Endothelial cell of umbilical vein (primary cell): ENCODE results near the gene MAP3K14. TPM values are rescaled to one million over a fixed set of nuclear protein-coding genes. Genes with fewer than 3 reads are reported as not detected.
A peak's percentile ranks its signal among the peaks of the same experiment; 100 is the strongest.

ENCODE experiments used
- BruUV-seq: library from RNA; stranded (reverse); fragments of 400-500 nt; replicated peaks from 2 replicates; lab custom pipeline; 2021; lab: Mats Ljungman, UMichigan
- CTCF ChIA-PET: fragments of 300-600, 350-600 bp; sonication (Branson Sonifier 250); formaldehyde crosslinking; loops from one replicate; lab custom pipeline; 2021; ENCODE audit warnings: antibody characterized with exemption, inconsistent platforms; lab: Charles Lee
- POLR2A ChIA-PET: fragments of 300-600, 350-600 bp; sonication (Branson Sonifier 250); formaldehyde crosslinking; loops from one replicate; lab custom pipeline; 2021; ENCODE audit warnings: antibody characterized with exemption, inconsistent platforms; lab: Charles Lee
- DNase-seq: peaks from one replicate; pipeline ENCODE4 v3.0.0-alpha.2; 2011; ENCODE audit warnings: low read depth, low spot score
- FAIRE-seq: peaks from 2 replicates; lab custom pipeline; 2011; peaks lifted over from hg19 to GRCh38; lab: Jason Lieb, UNC
- H2AFZ ChIP-seq: 2 replicates; pipeline ENCODE4 v1.6.0; 2012; ENCODE audit warnings: low read depth, low read length, control low read depth, inconsistent platforms
- H3K27ac ChIP-seq: 2 replicates; pipeline ENCODE4 v1.5.1; 2011; ENCODE audit warnings: low read depth, mild to moderate bottlenecking, control low read depth, low read length, moderate library complexity; ENCODE audit not compliant: insufficient read depth
- H3K27me3 ChIP-seq, 2 experiments: 2 replicates each; pipeline versions ENCODE4 v1.6.0 to v1.6.1; 2011; ENCODE audit warnings: low read length in 2 of 2, mixed read lengths in 1 of 2; ENCODE audit not compliant: control insufficient read depth in 2 of 2, insufficient read depth in 2 of 2
- H3K36me3 ChIP-seq, 2 experiments: 2 replicates in 1 of 2; 3 replicates in 1 of 2; pipeline ENCODE4 v1.5.1; 2011; ENCODE audit warnings: low read length in 2 of 2, mild to moderate bottlenecking in 1 of 2, moderate library complexity in 1 of 2; ENCODE audit not compliant: control insufficient read depth in 2 of 2, insufficient read depth in 2 of 2; ENCODE audit errors: extremely low read depth in 1 of 2
- H3K4me1 ChIP-seq: 3 replicates; pipeline ENCODE4 v1.5.1; 2011; ENCODE audit warnings: mild to moderate bottlenecking, low read length; ENCODE audit not compliant: control insufficient read depth, insufficient read depth; ENCODE audit errors: extremely low read depth
- H3K4me2 ChIP-seq: 2 replicates; pipeline ENCODE4 v1.6.1; 2011; ENCODE audit warnings: low read length, control low read depth, mixed read lengths; ENCODE audit not compliant: insufficient read depth
- H3K4me3 ChIP-seq, 3 experiments: fragments of 200-600 bp in 1 of 3; sonication (generic), shearing (Covaris generic) in 1 of 3; replicated peaks in 1 of 3; 2 replicates each; pipeline ENCODE4 v1.5.1; 2011 to 2016; ENCODE audit warnings: control low read depth in 3 of 3, low read length in 3 of 3, mild to moderate bottlenecking in 2 of 3, inconsistent platforms in 1 of 3, low read depth in 1 of 3, moderate library complexity in 1 of 3; ENCODE audit not compliant: insufficient read depth in 1 of 3
- H3K79me2 ChIP-seq: 2 replicates; pipeline ENCODE4 v1.6.0; 2012; ENCODE audit warnings: low read length, inconsistent platforms; ENCODE audit not compliant: control insufficient read depth, insufficient read depth
- H3K9ac ChIP-seq: replicated peaks from 2 replicates; pipeline ENCODE3; 2011; ENCODE audit warnings: low read length, control low read depth; ENCODE audit not compliant: insufficient read depth; ENCODE audit errors: extremely low read depth
- H3K9me1 ChIP-seq: replicated peaks from 3 replicates; pipeline ENCODE4 v1.6.0; 2011; ENCODE audit warnings: mild to moderate bottlenecking, low read length; ENCODE audit not compliant: control insufficient read depth, insufficient read depth; ENCODE audit errors: extremely low read depth
- H3K9me3 ChIP-seq: replicated peaks from 2 replicates; pipeline ENCODE4 v1.5.1; 2012; ENCODE audit warnings: low read length, inconsistent platforms; ENCODE audit not compliant: control insufficient read depth, insufficient read depth
- H4K20me1 ChIP-seq: replicated peaks from 2 replicates; pipeline ENCODE3; 2011; ENCODE audit warnings: mild to moderate bottlenecking, low read length; ENCODE audit not compliant: control insufficient read depth, insufficient read depth; ENCODE audit errors: extremely low read depth
- CTCF ChIP-seq, 2 donors: IDR thresholded peaks; 1 replicate in 1 of 2; 2 replicates in 1 of 2; pipeline ENCODE4 v1.5.1; 2011; ENCODE audit warnings: low read length in 2 of 2, mild to moderate bottlenecking in 2 of 2, moderate library complexity in 2 of 2, control low read depth in 1 of 2, inconsistent platforms in 1 of 2, low read depth in 1 of 2; ENCODE audit not compliant: insufficient read depth in 1 of 2; ENCODE audit errors: extremely low read depth in 1 of 2
- EZH2 ChIP-seq: IDR thresholded peaks from 2 replicates; pipeline ENCODE4 v1.6.1; 2012; ENCODE audit warnings: borderline replicate concordance, low read depth, mild to moderate bottlenecking, moderate library complexity, low read length, inconsistent platforms; ENCODE audit not compliant: severe bottlenecking
- FOS ChIP-seq: IDR thresholded peaks from 2 replicates; pipeline ENCODE4 v1.6.1; 2011; ENCODE audit warnings: mild to moderate bottlenecking, low read length, moderate library complexity, borderline replicate concordance; ENCODE audit not compliant: insufficient read depth
- GATA2 ChIP-seq: IDR thresholded peaks from 2 replicates; pipeline ENCODE4 v1.7.0; 2011; ENCODE audit warnings: low read depth, mild to moderate bottlenecking, moderate library complexity, mixed read lengths, low read length; ENCODE audit not compliant: insufficient read length, insufficient read depth
- JUN ChIP-seq: IDR thresholded peaks from 2 replicates; pipeline ENCODE4 v1.6.1; 2011; ENCODE audit warnings: borderline replicate concordance, low read depth; ENCODE audit not compliant: insufficient read length, insufficient read depth
- MAX ChIP-seq: IDR thresholded peaks from 2 replicates; pipeline ENCODE4 v1.6.1; 2011; ENCODE audit not compliant: insufficient read depth, insufficient read length
- MYC ChIP-seq: IDR thresholded peaks from one replicate; pipeline ENCODE4 v1.6.1; 2011; ENCODE audit warnings: mild to moderate bottlenecking, low read depth, low read length
- POLR2A ChIP-seq: IDR thresholded peaks from 2 replicates; pipeline ENCODE4 v1.6.1; 2012; ENCODE audit warnings: low read depth, mild to moderate bottlenecking, control low read depth, low read length
- POLR2AphosphoS5 ChIP-seq: IDR thresholded peaks from 2 replicates; pipeline ENCODE4 v1.6.1; 2012; ENCODE audit warnings: low read depth, mild to moderate bottlenecking, control low read depth, low read length, moderate library complexity; ENCODE audit not compliant: insufficient read depth
- dilution Hi-C: fragments of 300-500 bp; cut with MboI; formaldehyde crosslinking; loops from one replicate; pipeline ENCODE4 v1.15.0; 2019; ENCODE audit warnings: low sequenced_read_pairs; ENCODE audit not compliant: extremely low pct_ligation_motif_present
- intact Hi-C: fragments of 100-400 bp; cut with micrococcal nuclease; formaldehyde crosslinking; loops from one replicate; pipeline ENCODE4 v1.10.0; 2022
- polyA plus RNA-seq, 4 experiments: library from polyadenylated mRNA; depleted of rRNA in 3 of 4; stranded (reverse) in 3 of 4; unstranded in 1 of 4; fragments of >200 nt; gene quantifications; 2 replicates each; pipeline versions ENCODE4 v1.2.1 to v1.2.3, GENCODE V29; 2011 to 2012; ENCODE audit warnings: missing spikeins in 1 of 4
- total RNA-seq: library from RNA; stranded (reverse); gene quantifications from 2 replicates; pipeline ENCODE4 v1.2.3, GENCODE V29; 2021

Gene MAP3K14
- total and polyA plus RNA-seq, 2 donors (not counting 3 experiments of a cell fraction or from before 2014, with no cell fraction given): 5.4 to 9.8 TPM

DNA sequence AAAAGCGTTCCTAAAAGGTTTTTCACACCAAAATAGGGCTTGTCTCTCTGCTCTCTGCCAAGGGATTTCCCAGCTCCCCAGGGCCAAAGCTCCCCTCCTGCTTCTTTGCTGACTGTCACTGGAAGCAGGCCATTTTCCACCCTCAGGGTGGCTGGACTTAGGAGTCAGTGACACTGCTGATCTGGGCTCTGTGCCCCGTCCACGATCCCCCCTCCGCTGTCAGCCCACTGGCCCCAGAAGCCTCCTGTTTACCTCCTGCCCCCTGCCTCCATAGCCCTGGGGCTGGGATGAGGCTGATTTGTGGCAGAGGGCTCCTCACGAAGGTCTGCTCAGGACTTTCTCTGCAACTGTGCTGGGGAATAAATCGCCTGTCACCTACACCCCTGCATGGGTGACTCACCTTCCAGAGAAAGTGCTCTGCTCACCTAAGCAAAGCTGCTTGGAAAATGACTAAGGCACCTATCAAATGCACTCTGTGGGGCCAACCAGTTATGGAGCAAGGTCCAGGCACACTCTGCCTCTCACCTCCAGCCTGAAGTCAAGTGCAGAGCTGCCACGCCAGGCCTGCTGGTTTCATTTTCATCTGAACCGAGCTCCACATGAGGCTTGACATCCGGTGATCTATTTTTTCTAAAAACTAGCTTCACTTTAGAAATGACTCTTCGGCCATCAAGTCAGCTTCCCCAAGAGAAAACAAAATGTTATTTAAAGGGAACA, 4.9 kb downstream of the MAP3K14 start:
- Histone ChIP-seq H3K36me3 (peaks cover 0 to 7% of the 10 kb centered on the region in 2 experiments), H3K79me2 (peaks cover 79% of the 10 kb centered on the region), H3K27me3 (no peaks in the 10 kb centered on the region), H3K9ac (no peak overlapping the region), H3K9me1 (no peaks in the 10 kb centered on the region), H4K20me1 (no peaks in the 10 kb centered on the region), H3K4me2 (no peak overlapping the region), H3K4me1 (peaks cover 47% of the 10 kb centered on the region), H3K27ac (no peak overlapping the region), H3K9me3 (no peaks in the 10 kb centered on the region), H2AFZ (no peak overlapping the region), H3K4me3 (no peak overlapping the region)
- DNase-seq (no peak), FAIRE-seq (peak; percentile 18)
- intact Hi-C loops (no loop called here), dilution Hi-C loops (no loop called here)
- ChIA-PET POLR2A (interaction anchor here (0.8 kb wide), 1 partner anchor 33 kb away, joined by 3 read pairs; no protein-coding TSS in a partner anchor), CTCF (interaction anchor here (0.7 to 3.2 kb wide), 9 partner anchors 9 to 76 kb away, joined by 3 to 47 read pairs (median 4); no protein-coding TSS in a partner anchor)
- no peak for TF ChIP-seq CTCF (IDR thresholded peaks at IDR 0.05; ENCODE audit: extremely low read depth in 1 of 2, insufficient read depth in 1 of 2, low read depth in 1 of 2, low read length in 2 of 2)
- TF ChIP-seq JUN: peak; percentile 12
- BruUV-seq: no TSS peak

DNA sequence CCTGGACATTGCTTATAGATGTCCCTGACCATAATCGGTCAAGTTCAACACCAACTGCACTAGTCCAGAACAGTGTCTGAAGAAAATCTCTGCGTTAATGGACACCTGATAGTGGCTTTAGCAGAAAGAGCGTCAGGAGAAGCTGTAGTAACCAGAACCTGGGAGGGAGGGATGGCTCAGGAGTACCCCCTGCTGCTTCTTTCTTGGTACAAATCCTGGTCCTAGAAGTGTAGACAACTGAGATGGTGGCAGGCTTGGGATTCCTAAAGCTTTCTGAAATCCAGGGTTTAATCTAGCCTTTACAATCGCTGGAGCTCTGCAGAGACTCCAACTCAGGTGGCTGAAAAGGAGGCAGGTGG, 5.4 kb downstream of the MAP3K14 start:
- ChIA-PET POLR2A (no interaction called here), CTCF (interaction anchor here (0.7 to 3.2 kb wide), 8 partner anchors 8 to 59 kb away, joined by 3 to 47 read pairs (median 4); no protein-coding TSS in a partner anchor)
- Histone ChIP-seq H3K4me2 (no peak overlapping the region), H3K9me1 (no peaks in the 10 kb centered on the region), H2AFZ (no peak overlapping the region), H3K4me3 (no peak overlapping the region), H3K9ac (no peak overlapping the region), H3K27me3 (no peaks in the 10 kb centered on the region), H4K20me1 (no peaks in the 10 kb centered on the region), H3K36me3 (peaks cover 0 to 7% of the 10 kb centered on the region in 2 experiments), H3K79me2 (peaks cover 83% of the 10 kb centered on the region), H3K9me3 (no peaks in the 10 kb centered on the region), H3K4me1 (peaks cover 47% of the 10 kb centered on the region), H3K27ac (no peak overlapping the region)
- intact Hi-C loops (no loop called here), dilution Hi-C loops (no loop called here)
- FAIRE-seq: no peak
- DNase-seq: no peak
- TF ChIP-seq EZH2 (no peak), MYC (no peak), MAX (no peak), FOS (no peak), POLR2A (no peak), CTCF (IDR thresholded peaks at IDR 0.05; ENCODE audit: extremely low read depth in 1 of 2, insufficient read depth in 1 of 2, low read depth in 1 of 2, low read length in 2 of 2) (no peak), GATA2 (no peak), POLR2AphosphoS5 (no peak), JUN (no peak)
- BruUV-seq: no TSS peak
